ENCODE data around the gene HOXD10.

HOXD10 gene

DNA sequence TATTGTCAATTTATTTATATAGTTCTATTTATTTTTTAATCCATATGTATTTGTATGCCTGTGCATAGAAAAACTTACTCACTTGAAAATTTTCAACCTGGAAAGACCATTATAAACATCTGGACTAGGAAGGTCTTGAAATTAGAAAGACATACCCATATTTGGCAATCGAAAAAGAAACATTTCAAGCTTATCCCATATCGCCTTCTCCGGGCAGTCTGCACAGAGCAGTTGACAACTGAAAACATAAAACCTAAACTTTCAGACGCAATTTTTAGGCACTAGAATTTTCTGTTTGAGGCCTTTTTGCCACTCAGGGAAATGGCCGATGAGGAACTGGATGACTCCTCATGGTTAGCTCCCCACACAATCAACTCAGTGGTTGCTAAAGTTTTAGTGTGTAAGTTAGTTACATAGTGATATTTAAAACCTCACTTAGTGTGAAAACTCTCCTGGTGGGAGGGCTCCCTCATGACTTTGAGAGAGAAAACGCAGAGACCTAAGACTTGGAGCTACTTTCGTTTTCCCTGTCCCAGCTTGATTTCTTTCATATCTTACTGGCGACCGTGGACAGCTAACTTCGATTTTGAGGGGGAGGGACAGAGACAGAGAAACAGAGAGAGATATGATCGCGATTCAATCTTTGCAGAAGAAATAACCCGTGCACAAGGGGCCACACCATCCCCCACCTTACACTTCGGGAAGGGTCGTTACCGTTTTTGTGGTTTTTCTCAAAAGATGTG lies 20.2 kb upstream of the HOXD10 start:
- no peak for DNase-seq (ENCODE audit: low spot score)

DNA sequence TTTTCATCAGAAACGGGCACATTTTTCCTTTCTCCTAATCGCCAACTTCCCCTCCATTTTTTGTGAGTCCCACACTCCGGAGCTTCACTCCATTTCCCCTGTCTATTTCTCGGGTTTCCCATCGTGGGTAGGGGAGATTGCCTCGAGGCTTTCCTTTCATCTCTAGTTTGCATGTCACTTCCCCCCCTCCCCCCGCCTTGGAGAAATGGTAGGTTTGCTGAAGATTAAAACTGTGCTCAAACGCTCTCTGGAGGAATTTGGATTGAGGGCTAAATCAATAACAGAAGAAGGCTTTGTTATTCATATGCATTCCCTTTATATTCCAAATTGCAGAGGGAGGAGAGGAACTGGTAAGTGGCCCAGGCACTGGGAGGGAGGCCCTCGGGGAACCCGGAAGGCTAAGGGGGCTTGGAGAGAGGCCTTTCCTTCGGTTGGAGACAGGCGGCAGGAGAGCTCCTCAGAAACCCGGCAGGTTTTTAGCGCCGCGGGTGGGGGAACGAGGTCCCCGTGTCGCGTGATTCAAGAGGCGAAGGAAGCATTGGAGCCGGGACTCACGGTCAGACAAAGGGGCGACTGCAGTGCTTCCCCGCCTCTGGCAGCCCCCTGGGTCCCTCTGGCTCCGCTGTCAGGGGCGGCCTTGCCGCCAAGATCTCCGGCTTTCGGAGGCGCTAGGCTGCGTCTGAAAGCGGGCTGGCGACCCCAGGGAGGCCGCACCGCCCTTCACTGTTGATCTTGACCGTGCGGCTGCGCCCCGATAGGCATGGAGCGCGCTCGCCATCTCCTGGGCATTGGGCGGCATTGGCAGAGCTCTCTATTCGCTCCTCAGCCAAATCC lies 19.4 kb upstream of the HOXD10 start:
- peak; percentile 46 for DNase-seq (ENCODE audit: low spot score)

DNA sequence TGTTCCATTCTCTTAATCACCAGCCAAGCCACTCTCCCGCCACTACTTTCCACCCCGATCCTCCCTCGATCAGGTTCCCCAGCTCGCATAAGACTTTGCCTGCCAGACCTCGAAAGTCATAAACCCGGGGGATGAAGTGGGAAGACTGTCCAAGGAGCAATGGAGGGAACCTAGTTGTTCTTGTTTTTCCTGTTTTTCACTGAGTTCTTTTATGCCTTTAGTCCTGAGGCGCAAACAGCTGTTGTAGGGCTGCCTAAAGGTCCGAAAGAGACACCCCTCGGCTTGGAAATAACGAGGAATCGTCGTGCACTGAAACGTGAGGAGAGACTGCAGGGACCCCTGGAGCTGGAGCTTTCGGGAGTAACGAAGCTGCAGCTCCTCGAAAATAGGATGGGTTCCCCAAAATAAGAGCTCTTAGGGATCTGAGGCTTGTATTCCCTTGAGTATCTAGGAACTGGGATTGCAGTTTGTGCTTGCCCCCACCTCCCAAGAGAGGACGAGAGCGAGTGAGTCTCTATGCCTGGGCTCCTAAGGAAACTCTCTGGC lies 18.7 kb upstream of the HOXD10 start:
- DNase-seq (ENCODE audit: low spot score): no peak

DNA sequence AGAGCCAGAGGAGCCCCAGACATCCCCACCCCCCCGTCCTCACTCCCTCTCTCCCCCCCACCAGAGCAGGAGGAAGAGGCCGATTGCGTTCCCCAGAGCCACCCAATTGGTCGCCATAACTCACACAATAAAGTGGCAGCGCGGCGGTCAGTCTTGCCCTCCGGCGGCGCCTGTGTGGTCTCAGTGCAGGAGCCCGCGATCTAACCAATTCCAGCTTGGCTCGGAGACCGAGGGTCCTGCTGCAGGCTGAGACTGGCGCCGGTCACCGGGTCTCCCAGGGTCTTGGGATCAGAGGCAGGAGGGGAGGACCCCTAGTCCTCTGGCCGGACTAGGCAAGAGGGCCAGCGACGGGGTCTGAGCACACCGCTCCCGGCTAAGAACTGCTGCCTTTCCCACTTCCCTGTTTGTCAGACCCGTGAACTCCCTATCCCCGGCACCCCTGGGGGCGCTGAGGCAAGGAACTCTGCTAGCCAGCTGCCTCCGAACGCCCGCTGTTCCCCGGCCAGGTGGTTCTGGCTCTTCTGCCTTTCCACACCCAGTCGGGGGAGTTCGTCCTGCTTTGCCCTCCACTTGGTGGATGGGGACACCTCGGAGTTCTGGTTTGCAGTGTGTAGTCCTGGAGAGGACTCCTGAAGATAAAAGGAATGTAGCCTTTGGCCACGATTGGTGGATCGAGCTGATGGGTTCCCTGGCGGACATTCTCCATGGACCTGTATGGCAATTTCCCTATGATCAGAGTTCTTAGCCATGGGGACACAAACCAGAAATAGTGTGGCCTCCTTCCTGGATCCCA lies 18.0 kb upstream of the HOXD10 start:
- DNase-seq (ENCODE audit: low spot score): no peak

DNA sequence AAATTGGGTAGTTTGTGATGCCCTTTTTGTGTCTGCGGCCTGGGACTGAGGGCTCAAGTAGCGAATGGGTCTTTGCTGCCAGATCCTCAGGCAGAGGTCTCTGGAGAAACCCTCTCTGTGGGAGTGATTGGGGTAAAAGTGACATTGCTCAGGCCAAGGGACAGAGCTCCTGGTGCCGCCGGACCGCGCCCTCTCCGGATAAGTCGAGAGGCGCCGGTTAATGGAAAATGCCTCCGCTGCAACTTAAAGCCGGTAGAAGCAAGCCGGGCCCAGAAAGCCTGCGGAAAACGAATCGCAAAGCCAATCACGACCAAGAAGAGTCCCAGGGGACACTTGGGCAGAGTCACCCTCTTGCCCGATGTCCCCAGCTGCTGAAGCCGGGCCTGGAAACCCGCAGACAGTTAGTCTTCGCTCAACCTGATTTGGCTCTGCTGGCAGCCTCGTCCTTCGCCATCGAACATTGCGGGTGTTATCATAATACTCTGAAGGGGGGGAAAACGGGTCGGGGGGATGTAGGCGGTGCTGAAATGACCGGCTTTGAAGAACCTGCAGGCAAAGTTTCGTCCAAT lies 17.3 kb upstream of the HOXD10 start:
- DNase-seq (ENCODE audit: low spot score): no peak

DNA sequence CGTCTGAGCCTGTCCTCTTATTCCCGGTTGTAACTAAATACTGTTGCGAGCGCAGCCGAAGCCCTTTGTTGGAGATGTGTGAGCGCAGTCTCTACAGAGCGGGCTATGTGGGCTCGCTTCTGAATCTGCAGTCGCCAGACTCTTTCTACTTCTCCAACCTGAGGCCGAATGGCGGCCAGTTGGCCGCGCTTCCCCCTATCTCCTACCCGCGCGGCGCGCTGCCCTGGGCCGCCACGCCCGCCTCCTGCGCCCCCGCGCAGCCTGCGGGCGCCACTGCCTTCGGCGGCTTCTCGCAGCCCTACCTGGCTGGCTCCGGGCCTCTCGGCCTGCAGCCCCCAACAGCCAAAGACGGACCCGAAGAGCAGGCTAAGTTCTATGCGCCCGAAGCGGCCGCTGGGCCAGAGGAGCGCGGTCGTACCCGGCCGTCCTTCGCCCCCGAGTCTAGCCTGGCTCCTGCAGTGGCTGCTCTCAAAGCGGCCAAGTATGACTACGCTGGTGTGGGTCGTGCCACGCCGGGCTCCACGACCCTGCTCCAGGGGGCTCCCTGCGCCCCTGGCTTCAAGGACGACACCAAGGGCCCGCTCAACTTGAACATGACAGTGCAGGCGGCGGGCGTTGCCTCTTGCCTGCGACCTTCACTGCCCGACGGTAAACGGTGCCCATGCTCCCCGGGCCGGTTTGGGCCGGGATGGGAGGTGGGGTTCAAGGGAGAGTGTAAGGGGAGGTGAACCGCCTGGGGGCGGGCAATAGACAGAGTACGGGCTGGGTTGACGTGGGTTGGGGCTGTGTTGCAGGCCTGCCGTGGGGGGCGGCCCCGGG lies 16.6 kb upstream of the HOXD10 start, which contains the start of gene HOXD12:
Gene HOXD12, plus strand, starts transcription at position 68 of the 819 bp plus-strand sequence. Its CDS starts 7 bp downstream, at position 75.
- no peak for DNase-seq (ENCODE audit: low spot score)

DNA sequence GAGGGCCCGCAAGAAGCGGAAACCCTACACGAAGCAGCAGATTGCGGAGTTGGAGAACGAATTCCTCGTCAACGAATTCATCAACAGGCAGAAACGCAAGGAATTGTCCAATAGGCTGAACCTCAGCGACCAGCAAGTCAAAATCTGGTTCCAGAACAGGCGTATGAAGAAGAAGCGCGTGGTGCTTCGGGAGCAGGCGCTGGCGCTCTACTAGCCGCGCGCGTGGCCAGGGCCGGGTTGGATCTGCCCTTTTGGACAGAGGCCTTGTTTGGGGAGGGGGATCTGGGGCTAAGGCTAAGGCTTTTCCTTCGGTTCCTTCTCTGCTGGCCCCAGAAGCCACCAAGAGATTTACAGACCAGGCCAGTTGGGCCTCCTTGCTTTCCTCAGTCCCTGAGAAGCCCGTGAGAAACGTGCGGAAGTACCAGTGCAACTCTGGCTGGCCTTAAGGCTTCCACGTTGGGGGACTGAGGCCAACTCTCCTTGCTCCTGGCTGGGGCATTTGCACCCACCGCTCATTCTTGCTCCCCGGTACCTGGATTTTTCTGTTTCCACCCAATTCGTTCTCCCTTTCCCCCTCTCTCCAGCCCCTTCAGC lies 15.9 kb upstream of the HOXD10 start:
- no peak for DNase-seq (ENCODE audit: low spot score)

DNA sequence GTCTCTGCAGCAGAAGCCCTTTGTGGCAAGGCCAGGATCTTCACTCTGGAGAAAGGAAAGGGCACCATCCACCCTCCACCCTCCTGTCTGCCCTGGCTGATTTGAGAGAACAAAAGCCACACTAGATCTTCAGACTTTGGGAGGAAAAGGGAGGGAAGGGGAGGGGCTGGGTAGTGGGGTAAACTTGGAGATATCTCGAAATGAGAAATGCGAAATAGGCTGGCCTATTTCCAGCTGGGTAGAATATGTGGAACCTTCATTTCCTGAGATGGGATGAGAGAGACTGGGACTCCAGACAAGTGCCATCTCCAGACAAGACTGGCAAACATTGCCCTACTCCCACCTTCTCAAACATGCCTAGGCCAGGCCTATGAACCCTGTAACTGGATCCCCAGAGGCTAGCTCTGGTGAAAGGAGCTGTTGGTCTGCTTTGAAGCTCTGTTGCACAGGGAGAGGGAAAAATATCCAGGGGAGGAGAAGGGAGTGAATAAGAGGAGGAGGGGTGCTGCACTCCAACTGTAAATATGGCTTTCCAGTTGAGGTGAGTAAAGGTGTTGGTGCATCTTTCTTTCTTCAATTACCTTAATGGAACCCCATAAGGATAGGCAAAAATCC lies 15.3 kb upstream of the HOXD10 start:
- no peak for DNase-seq (ENCODE audit: low spot score)

DNA sequence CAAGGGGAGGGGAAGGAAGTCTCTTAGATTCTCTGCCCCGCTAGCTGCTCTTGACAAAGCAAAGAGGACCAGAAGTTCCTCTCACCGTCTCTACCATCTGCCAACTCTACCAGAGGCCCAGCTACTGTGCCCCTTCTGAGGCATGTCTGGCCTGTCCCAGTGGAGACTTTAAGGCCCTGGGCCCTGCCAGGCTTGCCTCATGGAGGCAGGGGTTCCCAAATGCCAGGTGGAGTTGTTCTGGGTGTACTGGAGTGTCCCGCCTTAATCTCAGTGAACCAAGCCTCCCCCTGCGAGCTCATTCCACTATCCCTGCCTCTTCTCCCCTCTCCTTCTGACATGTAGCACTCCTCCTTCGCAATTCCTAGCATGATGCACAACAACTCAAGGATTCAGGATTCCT lies 14.7 kb upstream of the HOXD10 start:
- DNase-seq (ENCODE audit: low spot score): no peak

DNA sequence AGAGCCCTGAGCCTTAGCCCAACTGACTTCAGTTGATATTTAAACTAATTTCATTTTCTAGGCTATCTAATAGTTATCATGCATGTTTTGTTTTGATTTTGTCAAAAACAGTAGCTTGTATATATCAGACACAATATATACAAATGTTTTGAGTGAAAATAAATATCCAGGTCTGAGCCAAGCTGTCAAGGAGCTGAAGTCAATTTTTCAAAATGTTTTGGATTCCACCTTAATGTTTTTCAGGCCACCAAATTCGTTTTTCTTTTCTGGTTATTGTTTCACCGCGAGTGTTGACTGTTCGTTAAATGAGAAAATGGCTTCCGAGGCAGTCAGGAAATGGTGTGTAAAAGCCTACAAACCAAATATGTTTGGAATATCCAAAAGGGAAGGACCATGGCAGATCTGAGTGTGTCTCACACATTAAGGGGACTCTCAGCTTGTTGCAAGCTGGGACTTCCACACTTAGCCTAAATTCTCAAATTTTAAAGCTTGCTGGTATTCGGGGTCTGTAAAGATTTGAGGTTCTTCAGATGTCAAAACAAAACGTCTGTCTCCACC lies 14.2 kb upstream of the HOXD10 start:
- no peak for DNase-seq (ENCODE audit: low spot score)

DNA sequence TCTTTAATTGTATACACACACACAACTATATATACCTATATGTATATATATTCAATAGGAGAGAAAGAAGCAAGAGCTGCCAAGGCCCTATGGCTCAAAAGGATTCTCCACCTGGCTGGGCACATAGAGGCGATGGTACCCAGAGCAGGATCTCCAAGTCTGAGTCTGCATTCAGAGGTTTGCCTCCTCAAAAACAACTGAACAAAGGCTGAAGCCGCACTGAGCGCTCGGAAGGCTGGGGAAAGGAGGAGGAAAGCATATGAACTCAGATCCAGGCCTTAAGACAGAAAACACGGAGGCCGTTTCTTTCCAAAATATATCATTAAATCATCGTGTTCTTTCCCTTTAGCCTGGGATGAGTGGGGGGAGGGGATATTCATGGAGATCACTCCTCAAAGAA lies 13.4 kb upstream of the HOXD10 start:
- DNase-seq (ENCODE audit: low spot score): no peak

DNA sequence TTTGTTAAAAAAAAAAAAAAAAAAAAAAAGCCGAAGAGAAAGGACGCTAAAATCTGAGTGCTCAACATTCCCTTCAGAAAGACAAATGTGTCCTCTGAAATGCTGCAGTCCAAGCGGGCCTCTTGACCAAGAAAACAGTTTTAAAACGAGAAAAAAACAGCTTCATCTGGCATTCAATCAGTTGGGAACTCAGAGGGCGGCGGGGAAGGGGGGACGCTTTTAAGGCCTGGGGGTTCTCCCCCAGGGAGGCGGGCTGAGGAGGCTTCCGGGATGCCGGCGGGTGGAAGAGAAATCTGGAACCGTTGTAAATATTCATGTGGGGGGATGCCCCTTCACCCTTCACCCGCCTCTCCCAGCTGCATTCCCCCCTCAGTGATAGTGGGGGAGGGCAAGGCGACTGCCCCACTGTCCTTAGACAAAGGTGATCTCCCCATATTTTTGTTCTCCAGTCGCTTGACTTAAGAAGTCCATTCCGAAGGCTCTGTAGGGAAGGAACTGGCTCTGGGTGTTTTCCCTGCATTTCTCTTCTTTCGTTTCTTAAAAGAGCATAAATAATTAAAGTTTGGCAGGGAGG lies 12.7 kb upstream of the HOXD10 start:
- DNase-seq (ENCODE audit: low spot score): no peak

DNA sequence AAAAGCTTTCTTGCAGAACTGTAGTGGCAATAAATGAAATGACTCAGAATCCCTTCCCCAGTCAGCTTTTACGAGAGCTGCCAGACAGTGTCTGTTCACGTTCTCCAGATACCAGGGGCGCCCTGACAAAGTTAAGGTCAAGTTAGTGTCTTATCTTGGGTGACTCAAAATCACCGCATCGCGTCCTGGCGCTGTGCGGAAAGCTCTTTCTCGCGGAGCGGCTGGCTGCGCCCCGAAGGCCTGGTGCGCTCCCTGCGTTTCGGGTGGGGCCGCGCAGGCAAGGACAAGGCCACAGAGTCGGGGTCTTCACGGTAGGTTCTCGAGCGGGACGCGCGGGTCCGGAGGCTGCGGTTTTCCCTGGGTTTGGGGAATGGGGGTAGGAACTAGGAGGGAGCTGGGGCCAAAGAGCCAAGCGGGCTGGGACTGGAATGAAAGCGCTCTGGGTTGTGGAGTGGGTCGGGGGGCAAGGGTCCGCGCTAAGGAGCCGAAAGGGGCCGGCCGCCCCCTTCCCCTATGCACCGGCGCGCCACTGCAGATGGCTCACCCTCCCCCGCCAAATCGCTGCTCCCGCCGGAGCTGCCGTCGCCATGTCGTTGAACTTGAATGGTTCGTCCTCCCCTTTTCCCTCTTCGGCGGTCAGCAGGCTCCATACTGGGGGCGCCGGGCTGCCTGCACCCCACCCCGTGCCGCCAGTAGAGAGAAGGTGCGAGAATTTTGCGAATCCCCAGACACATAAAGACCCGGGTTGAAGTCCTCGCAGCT lies 12.1 kb upstream of the HOXD10 start:
- DNase-seq (ENCODE audit: low spot score): no peak

DNA sequence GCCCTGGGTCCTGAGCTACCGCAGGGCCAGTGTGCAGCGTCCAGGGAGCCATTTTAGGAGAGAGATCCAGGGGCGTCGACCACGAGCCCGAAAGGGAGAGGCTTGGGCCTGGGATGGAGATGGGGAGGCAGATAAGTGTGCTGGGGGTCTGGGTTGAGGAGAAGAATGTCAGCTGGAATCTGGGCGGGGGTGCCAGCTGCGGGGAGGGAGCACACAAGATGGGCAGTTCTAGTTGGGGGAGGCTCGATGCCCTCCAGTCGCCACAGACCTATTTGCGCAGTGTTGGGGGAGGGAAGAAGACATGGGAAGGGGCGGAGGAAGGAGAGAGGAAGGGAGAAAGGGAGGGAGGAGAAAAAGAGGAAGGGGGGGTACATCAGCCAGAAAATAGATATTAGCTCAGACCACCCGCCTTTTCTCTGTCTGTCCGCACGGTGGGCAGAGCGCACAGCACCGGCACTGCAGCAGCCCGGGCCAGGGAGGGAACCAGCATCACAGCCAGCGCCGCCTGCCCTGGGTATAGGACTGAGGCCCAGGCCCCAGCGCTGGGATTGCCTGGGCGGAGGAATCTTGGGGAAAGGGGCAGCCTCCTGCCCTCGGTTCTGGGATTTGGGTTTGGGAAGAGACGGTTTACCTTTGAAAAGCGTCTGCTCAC lies 11.4 kb upstream of the HOXD10 start:
- no peak for DNase-seq (ENCODE audit: low spot score)

DNA sequence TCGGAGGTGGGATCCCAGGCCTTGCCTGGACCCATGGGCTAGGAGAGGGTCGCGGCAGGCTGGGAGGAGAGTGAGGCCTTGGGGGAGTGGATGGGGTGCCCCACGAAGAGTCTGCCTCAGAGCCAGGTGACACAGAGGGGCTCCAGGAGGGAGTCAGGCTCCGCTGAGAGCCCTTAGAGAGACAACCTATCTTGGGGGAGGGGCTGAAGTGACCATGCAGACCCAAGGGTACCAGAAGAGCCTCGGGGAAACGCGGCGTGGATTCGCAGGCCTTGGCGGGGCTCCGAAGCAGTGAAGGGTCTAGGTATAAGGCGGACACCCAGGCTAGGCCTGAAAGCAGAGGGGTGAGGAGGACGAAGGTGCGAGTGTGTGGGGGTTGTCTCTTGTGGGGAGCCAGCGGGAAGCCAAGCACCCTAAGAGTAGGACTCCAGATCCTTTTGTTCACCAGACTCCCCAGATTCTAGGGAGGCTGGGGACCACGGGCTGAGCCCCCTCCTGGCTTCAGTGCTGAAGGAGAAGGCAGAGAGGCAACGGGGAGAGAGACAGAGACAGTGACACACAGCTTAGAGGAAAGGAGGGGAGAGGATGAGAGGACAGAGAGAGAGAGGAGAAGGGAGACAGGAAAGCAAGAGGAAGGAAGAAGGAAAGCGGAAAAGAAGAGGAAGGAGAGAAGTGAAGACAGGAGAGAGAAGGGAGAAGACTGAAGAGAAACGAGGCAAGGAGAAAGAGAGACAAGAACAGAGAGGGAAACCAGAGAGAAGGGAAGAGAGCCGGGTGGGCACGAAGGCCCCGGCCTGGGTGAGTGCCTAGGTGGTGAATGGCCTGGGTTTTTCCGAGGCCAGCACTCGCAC lies 10.6 kb upstream of the HOXD10 start:
- DNase-seq (ENCODE audit: low spot score): no peak

DNA sequence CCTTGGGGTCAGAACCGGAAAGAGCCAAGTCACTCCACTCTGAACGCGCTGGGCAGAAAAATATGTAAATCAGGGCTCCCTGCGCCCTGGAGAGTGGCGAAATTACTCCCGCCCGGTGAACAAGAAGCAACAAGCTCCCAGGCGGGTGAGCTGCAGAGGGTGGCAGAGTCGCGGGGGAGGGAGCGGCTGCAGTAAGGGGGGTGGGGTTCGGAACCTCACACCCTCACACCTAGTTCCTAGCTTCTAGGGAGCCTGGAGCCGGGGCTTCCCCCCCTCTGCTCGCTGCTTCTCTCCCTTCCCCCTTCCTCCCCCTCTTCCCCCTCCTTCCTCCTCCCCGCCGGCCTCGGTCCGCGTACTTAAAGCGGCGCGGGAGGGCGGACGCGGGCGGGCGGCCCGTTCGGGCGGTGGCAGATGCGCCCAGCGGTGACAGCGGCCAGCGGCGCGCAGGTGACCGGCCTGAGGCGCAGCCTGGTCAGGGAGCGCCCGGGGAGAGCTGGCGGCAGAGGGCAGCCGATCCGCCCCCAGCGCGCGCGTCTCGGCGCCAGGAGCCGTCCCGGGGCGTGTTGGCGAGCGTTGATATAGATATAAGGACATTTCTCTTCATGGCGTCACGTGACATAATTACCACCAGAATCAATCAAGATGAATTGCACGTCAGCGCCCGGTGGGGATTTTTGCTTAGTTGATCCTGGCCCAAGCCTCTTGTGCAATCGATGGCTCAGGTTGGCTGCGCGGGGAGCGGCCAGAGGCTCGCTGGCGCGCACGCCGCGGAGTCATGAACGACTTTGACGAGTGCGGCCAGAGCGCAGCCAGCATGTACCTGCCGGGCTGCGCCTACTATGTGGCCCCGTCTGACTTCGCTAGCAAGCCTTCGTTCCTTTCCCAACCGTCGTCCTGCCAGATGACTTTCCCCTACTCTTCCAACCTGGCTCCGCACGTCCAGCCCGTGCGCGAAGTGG lies 9.7 kb upstream of the HOXD10 start, which contains the start of gene HOXD11:
Gene HOXD11, plus strand, starts transcription at position 700 of the 959 bp plus-strand sequence. Its CDS starts 76 bp downstream, at position 776.
- no peak for DNase-seq (ENCODE audit: low spot score)

Measured in CD4-positive, alpha-beta T cell treated with Interleukin-15 for 4 hours (primary cell).